Measurements from ENCODE around the gene TTC39A. TPM values are rescaled to one million over a fixed set of nuclear protein-coding genes. Genes with fewer than 3 reads are reported as not detected.

Gene TTC39A
- total RNA-seq, 4 donors from 2014 or later = 0.66 to 2.1 (median 1.4) TPM; not detected in 1

GRCh38 chr1:51326839-51327238 lies 3.5 kb downstream of the TTC39A start:
- no peak for TF ChIP-seq CTCF (IDR thresholded peaks at IDR 0.05; ENCODE audit: low read depth)

- no peak for TF ChIP-seq CTCF (IDR thresholded peaks at IDR 0.05; ENCODE audit: low read depth)
Observed at GRCh38 chr1:51325878-51326755, 4.2 kb downstream of the TTC39A start.

- no peak for TF ChIP-seq CTCF (IDR thresholded peaks at IDR 0.05; ENCODE audit: low read depth)
Observed at GRCh38 chr1:51325391-51325790, 5.0 kb downstream of the TTC39A start.

- no peak for TF ChIP-seq CTCF (IDR thresholded peaks at IDR 0.05; ENCODE audit: low read depth)
Observed at GRCh38 chr1:51324251-51325010, 5.9 kb downstream of the TTC39A start.

- TF ChIP-seq CTCF (IDR thresholded peaks at IDR 0.05; ENCODE audit: low read depth) = no peak
Observed at GRCh38 chr1:51323778-51324177, 6.6 kb downstream of the TTC39A start.

- no peak for TF ChIP-seq CTCF (IDR thresholded peaks at IDR 0.05; ENCODE audit: low read depth)
Observed at GRCh38 chr1:51322417-51323101, 7.8 kb downstream of the TTC39A start.

GRCh38 chr1:51321924-51322280 lies 8.5 kb downstream of the TTC39A start:
- TF ChIP-seq CTCF (IDR thresholded peaks at IDR 0.05; ENCODE audit: low read depth) = no peak
